NCI-H1105 (cell line): Measurements from ENCODE around the gene ANKRD33B.

ENCODE experiments used
- DNase-seq: peaks from one replicate; lab custom pipeline; 2025; lab: John Stamatoyannopoulos, UW

The ANKRD33B gene

DNA sequence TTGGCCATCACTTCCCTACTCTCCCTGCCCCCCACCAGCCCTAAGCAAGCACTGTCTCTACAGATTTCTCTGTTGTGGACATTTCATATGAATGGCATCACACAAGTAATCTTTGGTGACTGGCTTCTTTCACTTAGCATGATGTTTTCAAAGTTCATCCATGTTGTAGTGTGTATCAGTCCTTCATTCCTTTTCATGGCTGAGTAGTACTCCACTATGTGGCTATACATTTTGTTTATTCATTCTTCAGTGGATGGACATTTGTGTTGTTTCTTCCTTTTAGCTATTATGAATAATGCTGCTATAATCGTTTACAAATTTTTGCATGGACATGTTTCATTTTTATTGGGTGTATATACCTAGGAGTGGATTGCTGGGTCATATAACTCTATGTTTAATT is 113.1 kb downstream of the ANKRD33B start:
- DNase-seq: no peak

DNA sequence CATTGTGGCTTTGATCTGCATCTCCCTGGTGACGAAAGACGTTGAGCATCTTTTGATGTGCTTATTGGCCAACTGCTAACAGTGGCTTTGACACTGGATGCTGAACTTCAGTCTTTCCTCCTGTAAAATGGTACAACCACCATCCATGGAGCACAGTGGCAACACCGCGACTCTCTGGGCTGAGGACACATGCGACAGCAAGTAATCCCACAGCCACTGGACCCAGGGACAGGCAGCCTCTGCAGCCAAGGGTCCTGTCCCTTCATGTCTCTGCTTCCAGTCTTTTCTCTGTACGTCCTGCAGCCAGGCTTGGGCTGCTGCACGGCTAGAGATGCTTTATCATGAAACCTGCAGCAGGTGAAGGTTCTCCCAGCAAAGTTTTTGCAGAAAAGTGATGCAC is 113.7 kb downstream of the ANKRD33B start:
- DNase-seq: no peak

DNA sequence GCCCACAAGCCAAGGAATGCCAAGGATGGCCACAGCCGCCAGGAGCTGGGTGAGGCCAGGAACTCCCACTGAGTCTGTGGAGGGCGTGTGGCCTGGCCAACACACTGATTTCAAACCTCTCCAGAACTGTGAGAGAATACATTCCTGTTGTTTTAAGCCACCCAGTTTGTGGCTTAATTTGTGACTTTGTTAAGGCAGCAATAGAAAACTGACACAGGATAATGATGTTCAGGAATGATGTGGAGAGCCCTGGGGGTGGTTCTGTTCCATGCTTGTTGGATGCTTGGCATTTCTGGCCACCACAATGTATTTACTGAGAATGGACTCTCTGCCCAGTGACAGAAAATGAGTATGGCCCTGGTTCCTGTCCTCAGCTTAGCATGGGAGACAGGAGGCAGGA is 114.4 kb downstream of the ANKRD33B start:
- no peak for DNase-seq

DNA sequence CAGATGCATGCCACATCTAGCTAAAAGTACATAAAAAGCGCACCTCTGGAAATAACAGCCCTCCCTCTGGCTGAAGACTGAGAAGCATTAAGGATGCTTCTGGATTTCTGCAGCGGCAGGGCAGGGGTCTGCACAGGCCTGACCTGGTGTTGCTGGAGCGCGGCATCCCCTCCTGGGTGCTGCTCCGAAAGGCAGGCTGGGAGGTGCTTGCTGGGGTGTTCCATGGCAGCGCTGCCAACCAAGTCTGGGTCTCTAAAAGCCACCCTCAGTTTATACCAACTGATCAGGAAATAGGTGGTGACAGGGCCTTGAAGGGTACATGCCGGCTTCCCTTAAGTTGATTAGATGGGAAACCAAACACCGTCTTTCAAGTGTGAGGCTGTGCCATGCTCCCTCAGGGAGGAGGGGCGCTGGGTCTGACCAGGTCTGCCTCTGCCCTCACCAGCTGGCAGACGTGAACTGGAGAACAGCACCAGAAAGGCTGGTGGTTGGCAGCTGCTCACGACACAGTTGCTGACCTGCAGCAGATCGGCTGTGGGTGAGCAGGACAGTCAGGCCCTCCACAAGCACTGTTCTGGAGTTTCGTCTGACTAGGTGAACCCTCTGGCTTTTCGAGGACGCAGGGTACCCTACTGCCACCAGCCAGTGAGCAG is 115.6 kb downstream of the ANKRD33B start:
- DNase-seq: no peak

DNA sequence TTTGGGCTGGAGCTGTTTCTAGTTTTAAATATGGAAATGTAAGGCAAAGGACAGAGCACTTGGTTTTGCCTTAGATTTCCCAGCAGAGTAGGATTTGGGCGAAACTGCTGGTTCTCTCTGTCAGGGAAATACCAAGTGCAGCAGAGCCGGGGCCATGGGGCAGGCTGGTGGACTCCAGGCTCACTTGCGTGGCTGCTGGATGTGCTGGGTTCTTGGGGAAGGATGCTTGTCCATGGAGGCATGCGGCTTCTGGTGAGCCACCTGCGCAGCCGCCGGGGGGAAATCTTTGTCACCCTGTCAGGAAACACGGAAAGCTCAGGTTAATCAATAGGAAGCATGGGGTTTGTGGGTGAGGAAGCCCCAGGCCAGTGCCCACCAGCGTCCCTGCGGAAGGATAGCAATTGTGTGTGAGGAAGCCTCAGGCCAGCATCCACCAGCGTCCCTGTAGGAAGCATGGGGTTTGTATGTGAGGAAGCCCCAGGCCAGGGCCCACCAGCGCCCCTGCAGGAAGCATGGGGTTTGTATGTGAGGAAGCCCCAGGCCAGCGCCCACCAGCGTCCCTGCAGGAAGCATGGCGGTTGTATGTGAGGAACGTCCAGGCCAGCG is 117.1 kb downstream of the ANKRD33B start:
- DNase-seq: no peak

DNA sequence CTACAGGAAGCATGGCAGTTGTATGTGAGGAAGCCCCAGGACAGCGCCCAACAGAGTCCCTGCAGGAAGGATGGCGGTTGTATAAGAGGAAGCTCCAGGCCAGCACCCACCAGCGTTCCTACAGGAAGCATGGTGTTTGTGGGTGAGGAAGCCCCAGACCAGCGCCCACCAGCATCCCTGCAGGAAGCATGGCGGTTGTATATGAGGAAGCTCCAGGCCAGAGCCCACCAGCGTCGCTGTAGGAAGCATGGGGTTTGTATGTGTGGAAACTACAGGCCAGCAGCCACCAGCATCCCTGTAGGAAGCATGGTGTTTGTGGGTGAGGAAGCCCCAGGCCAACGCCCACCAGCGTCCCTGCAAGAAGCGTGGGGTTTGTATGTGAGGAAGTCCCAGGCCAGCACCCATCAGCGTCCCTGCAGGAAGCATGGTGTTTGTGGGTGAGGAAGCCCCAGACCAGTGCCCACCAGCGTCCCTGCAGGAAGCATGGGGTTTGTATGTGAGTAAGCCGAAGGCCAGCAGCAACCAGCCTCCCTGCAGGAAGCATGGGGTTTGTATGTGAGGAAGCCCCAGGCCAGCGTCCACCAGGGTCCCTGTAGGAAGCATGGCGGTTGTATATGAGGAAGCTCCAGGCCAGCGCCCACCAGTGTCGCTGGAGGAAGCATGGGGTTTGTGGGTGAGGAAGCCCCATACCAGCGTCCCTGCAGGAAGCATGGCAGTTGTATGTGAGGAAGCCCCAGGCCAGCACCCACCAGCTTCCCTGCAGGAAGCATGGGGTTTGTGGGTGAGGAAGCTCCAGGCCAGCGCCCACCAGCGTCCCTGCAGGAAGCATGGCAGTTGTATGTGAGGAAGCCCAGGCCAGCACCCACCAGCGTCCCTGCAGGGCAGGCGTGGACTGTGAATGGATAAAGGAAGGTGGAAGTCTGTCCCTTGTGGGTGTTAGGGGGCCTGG is 118.1 kb downstream of the ANKRD33B start:
- DNase-seq: no peak

DNA sequence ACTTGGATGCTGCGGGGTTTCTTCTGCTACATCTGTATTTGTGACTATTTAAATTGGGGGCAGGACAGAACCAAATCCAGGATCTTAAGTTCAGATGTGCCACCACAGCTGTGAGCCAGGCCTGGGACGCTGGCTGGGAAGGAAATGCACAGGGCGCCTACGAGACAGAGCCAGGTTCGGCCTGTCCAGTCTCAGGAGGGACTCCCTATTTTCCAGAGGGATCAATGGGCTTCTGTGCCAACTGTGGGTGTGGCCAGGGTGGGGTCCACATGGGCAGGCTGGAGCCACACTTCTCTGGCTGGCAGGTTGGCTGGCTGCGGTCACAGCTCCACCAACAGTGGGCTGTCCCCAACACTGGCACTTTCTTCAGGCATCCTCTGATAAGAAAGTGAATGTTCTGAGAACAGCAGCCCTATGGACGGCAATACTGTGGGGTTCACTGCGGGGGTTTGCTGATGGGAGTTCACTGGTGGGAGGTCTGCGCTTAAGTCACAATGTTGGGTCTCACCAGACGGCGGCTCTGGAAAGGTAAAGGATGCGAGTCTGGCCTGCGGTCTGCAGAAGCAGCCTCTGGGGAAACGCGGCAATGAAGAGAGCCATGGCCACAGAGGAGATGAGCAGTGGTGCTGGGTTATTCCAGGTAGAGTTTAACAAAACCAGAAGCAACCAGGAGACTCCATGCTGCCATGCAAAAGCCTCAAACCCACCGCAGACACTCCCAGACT is 119.1 kb downstream of the ANKRD33B start:
- DNase-seq: no peak

DNA sequence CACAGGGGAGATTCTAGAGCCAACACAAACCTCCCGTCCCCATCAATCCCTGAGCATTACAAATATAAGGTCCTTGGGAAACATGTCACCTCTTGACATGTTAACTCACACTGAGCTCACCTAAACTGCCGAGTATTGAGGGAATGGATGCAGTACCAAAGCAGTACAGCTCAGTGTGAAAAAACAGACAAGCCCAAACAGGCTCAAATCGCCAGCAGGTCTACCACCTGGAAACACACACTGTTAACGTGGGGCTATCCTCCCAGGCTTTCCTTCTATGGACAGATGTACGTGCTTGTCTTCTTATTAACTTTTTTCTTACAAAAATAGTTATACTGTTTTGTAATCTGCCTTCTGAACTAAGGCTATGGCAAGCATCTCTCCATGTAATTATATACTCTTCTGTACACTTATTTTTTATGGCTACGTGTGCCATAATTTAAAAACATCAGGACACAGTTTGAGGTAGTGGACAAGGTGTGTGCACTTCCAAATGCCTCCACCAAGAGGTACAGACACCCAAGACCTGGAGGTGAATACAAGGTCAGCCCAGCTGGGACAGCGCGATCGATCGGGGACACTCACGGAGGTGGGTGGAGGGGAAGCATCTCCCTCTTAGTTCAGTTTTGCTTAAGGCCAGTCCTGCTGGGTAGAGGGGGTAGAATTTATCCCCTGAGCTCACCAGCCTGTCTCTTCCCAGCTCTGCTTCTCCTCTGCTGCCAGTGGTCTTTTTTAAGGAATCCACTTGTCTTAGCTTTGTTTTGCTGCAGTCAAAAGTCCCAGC is 120.6 kb downstream of the ANKRD33B start:
- peak; percentile 39 for DNase-seq

DNA sequence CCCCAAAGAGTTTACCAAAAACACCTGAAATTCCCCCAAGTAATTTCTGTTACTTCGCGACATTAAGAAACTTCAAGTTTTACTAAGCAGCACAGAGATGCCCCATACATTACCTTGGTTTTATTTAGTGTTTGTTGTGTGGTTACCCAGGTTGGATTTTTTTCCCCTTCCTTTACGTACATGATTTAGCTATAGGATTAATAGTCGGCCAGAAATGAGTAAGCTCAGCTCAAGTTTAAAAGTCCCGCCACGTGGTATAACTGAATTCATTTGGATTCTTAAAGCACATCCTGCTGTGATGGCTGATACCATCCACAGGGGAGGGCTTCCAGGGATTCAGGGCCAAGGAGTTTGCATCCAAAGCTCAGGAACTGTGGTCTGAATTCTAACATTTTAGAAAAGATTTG is 121.2 kb downstream of the ANKRD33B start:
- DNase-seq: no peak

DNA sequence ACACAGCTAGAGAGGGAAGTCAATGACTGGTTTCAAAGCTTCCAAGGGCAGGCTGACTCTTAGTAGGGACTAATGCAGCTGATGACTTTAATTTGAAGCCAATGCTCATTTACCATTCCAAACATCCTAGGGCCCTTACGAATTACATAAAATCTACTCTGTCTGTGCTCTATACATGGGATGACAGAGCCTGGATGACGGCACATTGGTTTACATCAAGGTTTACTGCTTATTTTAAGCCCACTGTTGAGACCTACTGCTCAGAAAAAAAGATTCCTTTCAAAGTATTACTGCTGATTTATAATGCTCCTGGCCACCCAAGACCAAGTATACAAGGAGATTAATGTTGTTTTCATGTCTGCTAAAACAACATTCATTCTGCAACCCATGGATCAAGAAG is 123.0 kb downstream of the ANKRD33B start:
- DNase-seq: no peak

DNA sequence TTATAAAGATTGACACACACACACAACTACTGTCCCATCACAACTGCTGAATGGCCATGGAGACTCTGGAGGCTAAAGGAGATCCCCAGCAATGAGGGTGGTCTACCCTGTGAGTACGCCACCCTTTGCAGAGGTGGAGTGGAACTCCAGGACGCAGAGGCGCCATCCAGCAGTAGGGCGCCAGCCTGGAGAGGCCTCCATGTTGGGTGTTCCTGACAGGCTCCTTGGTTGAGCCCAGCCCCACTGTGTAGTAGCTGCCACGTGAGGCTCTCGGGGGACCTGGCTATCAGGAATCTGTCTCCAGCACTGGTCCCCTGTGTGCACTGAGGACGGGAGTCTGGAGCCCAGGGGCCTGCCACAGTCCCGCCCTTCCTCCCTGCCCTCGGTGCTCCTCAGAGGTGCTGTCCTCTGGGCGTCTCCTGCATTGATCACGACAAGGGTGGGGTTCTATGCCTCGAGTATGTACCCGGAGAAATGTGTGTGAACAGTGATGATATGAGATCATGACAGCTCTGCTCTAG is 124.8 kb downstream of the ANKRD33B start:
- no peak for DNase-seq

DNA sequence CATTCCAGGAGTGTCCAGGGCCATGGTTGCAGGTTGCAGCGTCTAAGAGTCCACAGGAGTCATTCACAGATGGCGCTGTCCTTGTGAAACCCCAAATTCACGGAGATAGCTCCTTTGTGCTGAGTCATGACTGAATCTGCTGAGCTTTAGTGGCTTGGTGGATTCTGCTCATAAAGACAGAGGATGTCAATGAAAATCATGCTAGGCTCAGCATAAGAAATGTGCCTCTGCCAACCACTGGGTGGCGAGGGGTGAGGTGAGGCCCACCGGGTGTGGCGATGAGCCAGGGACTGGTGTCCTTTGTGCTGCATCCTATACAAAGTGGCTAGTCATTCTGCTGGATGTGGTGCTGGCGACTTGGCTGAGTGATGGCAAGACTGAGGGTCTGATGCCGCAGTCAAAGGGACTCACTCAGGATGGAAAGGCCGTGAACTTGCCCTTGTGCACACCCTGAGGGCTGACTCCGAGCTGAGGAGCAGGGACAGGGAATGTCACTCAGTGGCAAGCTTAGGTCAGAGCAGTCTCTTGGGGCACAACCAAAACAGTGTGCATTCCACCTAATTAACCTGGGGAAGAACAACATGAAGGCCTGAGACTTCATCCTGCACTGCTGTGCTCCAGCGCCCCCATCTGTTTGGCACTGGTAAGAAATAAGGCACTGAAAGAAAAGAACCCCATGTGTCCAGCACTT is 125.7 kb downstream of the ANKRD33B start:
- no peak for DNase-seq

DNA sequence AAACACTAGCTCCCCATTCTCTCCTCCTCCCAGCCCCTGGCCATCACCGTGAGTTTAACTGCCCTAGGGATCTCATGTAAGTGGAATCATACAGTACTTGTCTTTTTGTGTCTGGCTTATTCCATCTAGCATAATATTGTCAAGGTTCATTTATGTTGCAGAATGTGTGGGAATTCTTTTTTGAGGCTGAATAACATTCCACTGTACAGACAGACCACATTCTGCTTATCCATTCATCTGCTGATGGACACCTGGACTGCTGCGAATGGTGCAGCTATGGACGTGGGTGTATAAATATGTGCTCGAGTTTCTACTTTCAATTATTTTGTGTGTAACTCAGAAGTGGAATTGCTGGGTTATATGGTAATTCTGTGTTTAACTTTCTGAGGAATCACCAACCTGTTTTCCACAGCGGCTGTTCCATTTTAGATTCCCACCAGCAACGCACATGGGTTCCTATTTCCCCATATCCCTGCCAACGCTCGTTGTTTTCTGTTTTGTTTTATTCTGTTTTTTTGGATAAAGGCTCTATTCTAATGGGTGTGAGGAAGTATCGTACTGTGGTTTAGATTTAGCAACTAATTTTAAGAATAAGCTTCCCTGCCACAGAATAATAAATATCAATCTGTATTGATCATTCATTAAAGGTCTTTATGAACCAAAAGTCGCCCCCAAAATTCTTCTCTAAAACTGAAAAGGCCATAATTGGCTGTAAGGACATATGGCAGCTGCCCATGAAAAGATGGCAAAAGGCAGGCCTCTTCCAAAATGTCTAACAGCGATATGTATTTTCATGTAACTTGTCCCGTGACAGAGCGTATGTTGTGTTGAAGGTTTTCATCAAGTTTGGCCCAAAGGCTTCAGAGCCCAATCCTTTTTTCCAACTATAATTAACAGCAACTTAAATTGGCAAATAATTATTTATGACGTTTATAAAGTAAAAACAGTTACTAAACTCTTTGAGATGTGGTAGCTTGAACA is 126.9 kb downstream of the ANKRD33B start:
- DNase-seq: no peak

DNA sequence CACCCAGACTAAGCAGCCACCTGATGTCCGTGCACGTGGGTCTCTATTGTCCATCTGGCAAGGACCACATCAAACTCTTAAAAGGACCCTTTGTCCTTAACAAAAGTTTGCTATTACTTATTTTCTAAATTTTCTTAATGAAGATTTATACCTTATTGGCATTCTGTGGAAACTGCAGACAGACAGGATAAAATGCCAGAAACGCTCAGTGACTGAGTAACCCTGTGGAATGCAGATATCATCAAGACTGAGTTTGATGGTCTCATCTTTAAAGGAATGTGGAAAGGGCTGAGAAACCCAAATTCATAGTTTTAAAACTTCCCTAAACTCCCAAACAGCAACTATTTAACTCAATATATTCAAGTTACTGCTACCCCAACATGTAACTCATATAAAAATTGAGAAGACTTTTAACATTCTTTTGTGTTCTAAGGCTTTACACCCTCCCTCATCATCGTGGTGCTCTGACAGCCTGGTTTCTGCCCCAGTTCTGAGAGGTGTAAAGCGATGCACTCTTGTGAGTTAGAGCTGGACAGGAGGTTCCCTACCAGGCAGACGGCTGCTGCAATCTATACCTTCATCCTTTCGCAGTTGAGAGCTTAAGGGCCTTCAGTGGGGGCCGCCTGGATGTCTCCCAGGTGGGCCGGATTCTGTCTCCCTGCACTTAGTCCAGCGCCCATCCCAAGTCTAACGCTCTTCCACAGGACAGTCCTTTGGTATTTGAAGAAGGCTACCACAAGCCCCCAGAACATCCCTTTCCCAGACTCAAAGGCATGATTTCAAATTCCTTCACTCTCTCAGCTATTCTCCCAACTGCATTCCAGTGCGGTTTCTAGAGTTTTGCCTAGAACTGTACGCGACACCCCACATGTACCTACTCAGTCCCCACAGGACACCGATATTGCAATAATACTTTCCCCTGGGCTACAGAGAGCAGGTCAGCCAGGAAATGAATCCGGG is 128.2 kb downstream of the ANKRD33B start:
- DNase-seq: no peak

DNA sequence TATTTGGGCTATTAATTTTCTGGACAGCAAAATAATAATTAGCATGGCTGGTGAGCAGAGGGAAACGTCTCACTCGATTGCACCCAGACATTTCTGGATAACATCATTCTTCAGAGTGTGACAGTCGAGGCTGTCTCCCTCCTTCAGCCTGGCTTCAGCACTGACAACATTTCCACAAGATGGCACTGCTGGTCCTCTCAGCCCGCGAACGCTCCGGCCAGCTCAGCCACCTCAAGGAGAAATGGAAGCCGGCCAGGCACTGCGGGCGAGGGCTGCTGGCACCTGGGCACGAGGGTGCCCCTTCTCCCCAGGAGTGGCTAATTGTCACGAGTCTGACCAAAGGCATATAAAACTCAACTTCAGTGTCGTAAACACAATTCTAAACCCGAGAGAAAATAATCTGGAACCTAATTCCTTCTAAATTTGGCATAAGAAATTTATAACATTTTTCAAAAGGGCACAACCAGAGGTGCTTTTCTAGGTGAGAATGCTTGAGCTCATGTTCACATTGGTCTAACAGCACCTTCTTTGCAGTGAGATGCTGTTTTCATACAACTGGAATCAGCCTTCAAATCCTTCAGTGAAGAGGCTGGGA is 131.3 kb downstream of the ANKRD33B start:
- peak; percentile 71 for DNase-seq

DNA sequence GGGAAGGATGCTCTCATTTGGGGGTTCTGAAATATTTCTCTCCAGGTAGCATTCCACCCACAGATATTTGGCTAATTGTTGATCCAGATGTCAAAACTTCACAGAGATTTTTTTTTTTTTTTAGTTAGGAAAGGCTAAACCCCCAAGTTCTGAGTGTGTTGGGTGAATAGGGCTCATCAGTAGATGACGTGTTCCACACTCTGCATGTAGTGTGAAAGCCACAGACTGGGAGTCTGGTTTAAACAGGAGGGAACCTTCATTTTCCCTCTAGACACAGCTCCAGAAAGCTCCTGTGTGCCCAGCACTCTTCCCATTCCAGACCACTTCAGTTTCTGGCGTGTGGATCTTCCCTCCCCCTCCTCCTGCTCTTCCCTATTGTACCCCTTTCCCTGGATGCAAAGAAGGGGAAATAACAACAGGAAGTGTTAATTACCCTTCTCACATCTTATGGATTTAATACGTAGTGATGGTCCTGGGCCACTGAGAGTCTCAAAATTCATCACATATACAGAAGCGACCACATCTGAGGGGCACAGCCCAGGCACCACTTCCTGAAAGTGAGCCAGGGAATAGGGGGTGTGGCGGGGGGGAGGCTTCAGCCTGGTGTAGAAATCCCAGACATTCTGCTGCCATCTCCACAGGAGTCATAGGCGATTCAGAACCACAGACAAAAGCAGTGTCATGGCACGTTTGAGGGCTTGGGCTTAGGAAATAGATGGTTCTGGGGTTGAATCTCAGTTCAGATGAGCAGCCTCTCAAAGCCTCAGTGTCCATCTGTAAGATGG is 132.1 kb downstream of the ANKRD33B start:
- no peak for DNase-seq

DNA sequence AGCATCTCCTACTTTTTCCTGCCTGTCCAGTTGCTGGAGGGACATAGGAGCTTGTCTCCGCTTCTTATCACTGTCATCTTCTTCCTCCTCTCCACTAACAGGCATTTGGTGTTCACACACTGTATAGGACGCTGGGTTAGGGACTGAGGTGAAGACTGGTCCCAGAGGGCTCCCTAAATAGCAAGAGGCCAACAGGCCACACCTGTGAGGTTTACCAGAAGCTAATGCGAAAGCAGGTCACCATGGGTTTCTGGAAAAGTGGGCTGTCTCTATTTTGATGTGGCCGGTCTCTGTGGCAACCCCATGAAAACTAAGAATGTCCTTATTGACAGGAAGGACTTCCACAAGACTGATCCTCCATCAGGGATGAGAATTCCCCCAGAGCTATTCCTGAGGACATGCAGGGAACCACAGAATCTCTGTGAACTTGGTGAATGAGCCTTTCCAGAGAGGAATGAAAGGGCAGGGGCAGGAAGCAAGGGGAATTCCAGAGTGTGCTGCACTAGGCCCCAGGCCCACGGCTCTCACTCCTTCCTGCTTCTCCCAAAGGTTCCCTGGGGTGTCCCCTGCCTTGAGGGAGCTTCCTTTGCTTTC is 135.5 kb downstream of the ANKRD33B start:
- no peak for DNase-seq
